Osteoblast (primary cell): ENCODE measurements around the gene SLC12A8. TPM values are rescaled to one million over a fixed set of nuclear protein-coding genes. Genes with fewer than 3 reads are reported as not detected.

Source experiments
- DNase-seq: peaks from one replicate; pipeline ENCODE4 v3.0.0; 2011; ENCODE audit warnings: low spot score, mixed read lengths; ENCODE audit not compliant: insufficient read length; ENCODE audit errors: missing footprints
- H2AFZ ChIP-seq: 2 replicates; pipeline ENCODE4 v1.6.0; 2011; ENCODE audit warnings: mild to moderate bottlenecking, low read length
- H3K27ac ChIP-seq: 2 replicates; pipeline ENCODE4 v1.5.1; 2011; ENCODE audit warnings: mild to moderate bottlenecking, low read depth, low read length, moderate library complexity
- H3K27me3 ChIP-seq: 2 replicates; pipeline ENCODE4 v1.6.0; 2012; ENCODE audit warnings: mild to moderate bottlenecking, control low read depth, inconsistent platforms, low read length, moderate library complexity; ENCODE audit not compliant: insufficient read depth
- H3K36me3 ChIP-seq: 2 replicates; pipeline ENCODE4 v1.5.1; 2011; ENCODE audit warnings: mild to moderate bottlenecking, low read length, control low read depth, moderate library complexity; ENCODE audit not compliant: insufficient read depth
- H3K4me1 ChIP-seq: 2 replicates; pipeline ENCODE4 v1.5.1; 2011; ENCODE audit warnings: mild to moderate bottlenecking, low read length, control low read depth, moderate library complexity; ENCODE audit not compliant: insufficient read depth
- H3K4me2 ChIP-seq: 2 replicates; pipeline ENCODE4 v1.6.0; 2011; ENCODE audit warnings: mild to moderate bottlenecking, low read length; ENCODE audit not compliant: insufficient read depth
- H3K4me3 ChIP-seq: fragments of 200-600 bp; sonication (generic); 3 replicates; pipeline ENCODE4 v1.5.1; 2012; ENCODE audit warnings: mild to moderate bottlenecking, low read length, inconsistent platforms; ENCODE audit not compliant: insufficient read depth
- H3K79me2 ChIP-seq: 2 replicates; pipeline ENCODE4 v1.6.0; 2012; ENCODE audit warnings: mild to moderate bottlenecking, low read length, control low read depth, inconsistent platforms; ENCODE audit not compliant: insufficient read depth
- H3K9me3 ChIP-seq: 2 replicates; pipeline ENCODE4 v1.5.1; 2011; ENCODE audit warnings: low read depth, low read length, control low read depth
- H4K20me1 ChIP-seq: 2 replicates; pipeline ENCODE4 v1.6.0; 2012; ENCODE audit warnings: mild to moderate bottlenecking, low read length, control low read depth; ENCODE audit not compliant: insufficient read depth
- total RNA-seq: library from RNA; depleted of rRNA; stranded (reverse); fragments of >200 nt; gene quantifications from 2 replicates; pipeline ENCODE4 v1.2.3, GENCODE V29; 2012
- TF ChIP-seq, protein P1 (sequence below): IDR thresholded peaks from 2 replicates; pipeline ENCODE4 v1.5.1; 2011; ENCODE audit warnings: mild to moderate bottlenecking, low read depth, low read length, moderate library complexity; ENCODE audit errors: extremely low read depth

Gene SLC12A8
- total RNA-seq, 1 donor: 36.2 TPM

DNA sequence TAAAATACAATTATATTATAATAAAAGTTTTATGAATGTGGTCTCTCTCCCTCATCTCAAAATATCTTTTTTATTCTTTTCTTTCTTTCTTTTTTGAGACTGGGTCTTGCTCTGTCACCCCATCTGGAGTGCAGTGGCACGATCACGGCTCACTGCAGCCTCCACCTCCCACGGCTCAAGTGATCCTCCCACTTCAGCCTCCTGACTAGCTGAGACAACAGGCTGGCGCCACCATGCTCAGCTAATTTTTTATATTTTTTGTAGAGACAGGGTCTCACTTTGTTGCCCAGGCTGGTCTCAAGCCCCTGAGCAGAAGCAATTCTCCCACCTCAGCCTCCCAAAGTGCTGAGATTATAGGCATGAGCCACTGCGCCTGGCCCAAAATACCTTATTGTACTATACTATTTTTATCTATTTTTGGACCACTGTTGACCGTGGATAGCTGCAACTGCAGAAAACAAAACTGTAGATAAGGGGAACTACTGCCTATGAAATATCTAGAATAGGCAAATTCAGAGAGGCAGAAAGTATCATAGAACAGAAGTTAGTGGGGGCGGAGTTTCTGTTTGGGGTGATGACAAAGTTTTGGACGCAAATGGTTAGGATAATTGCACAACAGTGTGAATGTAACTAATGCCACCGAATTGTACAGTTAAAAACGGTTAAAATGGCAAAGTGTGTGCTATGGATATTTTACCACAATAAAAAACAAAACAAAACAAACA, 66.6 kb downstream of the SLC12A8 start:
- H3K4me1 ChIP-seq: peaks cover 28% of the 10 kb centered on the region
- TF ChIP-seq, protein P1, sequence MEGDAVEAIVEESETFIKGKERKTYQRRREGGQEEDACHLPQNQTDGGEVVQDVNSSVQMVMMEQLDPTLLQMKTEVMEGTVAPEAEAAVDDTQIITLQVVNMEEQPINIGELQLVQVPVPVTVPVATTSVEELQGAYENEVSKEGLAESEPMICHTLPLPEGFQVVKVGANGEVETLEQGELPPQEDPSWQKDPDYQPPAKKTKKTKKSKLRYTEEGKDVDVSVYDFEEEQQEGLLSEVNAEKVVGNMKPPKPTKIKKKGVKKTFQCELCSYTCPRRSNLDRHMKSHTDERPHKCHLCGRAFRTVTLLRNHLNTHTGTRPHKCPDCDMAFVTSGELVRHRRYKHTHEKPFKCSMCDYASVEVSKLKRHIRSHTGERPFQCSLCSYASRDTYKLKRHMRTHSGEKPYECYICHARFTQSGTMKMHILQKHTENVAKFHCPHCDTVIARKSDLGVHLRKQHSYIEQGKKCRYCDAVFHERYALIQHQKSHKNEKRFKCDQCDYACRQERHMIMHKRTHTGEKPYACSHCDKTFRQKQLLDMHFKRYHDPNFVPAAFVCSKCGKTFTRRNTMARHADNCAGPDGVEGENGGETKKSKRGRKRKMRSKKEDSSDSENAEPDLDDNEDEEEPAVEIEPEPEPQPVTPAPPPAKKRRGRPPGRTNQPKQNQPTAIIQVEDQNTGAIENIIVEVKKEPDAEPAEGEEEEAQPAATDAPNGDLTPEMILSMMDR: no peak
- no peak for DNase-seq

DNA sequence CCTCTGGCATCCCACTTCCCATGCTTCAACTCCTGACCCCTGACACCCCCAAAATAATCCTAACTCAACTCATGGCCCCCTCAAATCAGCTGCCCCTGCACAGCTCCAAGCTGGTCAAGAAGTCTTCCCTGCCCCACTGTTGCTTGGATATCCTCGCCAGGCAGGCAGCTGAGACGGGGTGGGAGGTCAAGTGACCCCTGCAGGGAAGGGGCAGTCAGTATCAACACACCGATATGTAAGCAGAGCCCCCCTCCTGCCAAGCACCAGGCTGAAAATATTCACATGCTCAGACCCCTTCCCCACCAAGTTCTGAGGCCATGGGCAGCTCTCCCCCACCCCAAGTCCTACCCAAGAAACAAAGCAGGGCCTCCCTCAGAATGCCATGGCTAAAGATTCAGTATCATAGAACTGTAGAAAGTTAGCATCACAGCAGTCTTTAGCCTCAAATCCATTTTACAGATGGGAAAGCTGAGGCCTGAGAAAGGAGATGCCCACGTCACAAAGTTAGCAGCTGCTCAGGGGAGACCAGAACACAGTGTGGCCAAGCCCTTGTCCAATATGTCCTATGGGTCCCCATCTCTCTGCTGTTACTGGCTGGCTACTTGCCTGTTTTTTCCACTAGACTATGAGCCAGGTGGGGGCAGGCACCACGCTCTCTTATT, 67.8 kb downstream of the SLC12A8 start:
- peak overlapping the region; percentile 36 for H3K27ac ChIP-seq
- TF ChIP-seq, protein P1: no peak
- no peak overlapping the region for H2AFZ ChIP-seq
- H3K4me1 ChIP-seq: peaks cover 38% of the 10 kb centered on the region
- no peaks in the 10 kb centered on the region for H4K20me1 ChIP-seq
- DNase-seq: peak; percentile 72
- H3K36me3 ChIP-seq: no peaks in the 10 kb centered on the region
- H3K79me2 ChIP-seq: no peaks in the 10 kb centered on the region
- H3K4me2 ChIP-seq: peak overlapping the region; percentile 4
- no peaks in the 10 kb centered on the region for H3K27me3 ChIP-seq
- no peaks in the 10 kb centered on the region for H3K9me3 ChIP-seq
- H3K4me3 ChIP-seq: no peak overlapping the region

More for the DNA sequence above, 66.6 kb downstream of the SLC12A8 start:
- H3K36me3 ChIP-seq: no peaks in the 10 kb centered on the region
- no peak overlapping the region for H2AFZ ChIP-seq
- H4K20me1 ChIP-seq: no peaks in the 10 kb centered on the region
- no peaks in the 10 kb centered on the region for H3K27me3 ChIP-seq
- no peak overlapping the region for H3K27ac ChIP-seq
- no peaks in the 10 kb centered on the region for H3K79me2 ChIP-seq
- no peaks in the 10 kb centered on the region for H3K9me3 ChIP-seq
- no peak overlapping the region for H3K4me2 ChIP-seq
- H3K4me3 ChIP-seq: no peak overlapping the region

- DNase-seq: peak; percentile 89
- Histone ChIP-seq H4K20me1 (no peaks in the 10 kb centered on the region), H3K79me2 (no peaks in the 10 kb centered on the region), H3K4me3 (no peak overlapping the region), H3K27ac (peak overlapping the region; percentile 36), H3K9me3 (no peaks in the 10 kb centered on the region), H2AFZ (no peak overlapping the region), H3K4me2 (peak overlapping the region; percentile 4), H3K27me3 (no peaks in the 10 kb centered on the region), H3K4me1 (peaks cover 41% of the 10 kb centered on the region), H3K36me3 (no peaks in the 10 kb centered on the region)
- TF ChIP-seq, protein P1: no peak
Observed at GRCh38 chr3:125143982-125144652, 68.4 kb downstream of the SLC12A8 start.

DNA sequence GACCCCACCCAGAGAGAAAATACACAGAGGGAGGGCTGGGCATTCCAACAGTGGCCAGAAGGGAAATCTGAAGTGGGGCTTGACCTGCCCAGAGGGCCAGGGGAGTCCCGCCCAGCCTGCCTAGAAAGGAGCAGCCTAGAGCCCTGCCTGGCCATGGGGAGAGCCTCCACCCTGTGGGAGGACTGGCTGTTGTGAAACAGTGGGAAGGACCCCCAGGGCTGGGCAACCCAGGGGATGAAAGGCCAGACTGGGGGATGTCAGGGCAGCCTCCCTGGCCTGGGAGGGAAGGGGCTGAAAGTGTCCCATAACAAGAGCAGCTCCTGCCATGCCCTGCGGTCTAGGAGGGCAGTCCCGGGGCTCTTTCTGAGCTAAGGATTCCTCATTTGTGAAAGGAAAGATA, 69.0 kb downstream of the SLC12A8 start:
- no peak overlapping the region for H3K27ac ChIP-seq
- no peaks in the 10 kb centered on the region for H3K9me3 ChIP-seq
- H2AFZ ChIP-seq: no peak overlapping the region
- no peaks in the 10 kb centered on the region for H3K79me2 ChIP-seq
- no peaks in the 10 kb centered on the region for H3K27me3 ChIP-seq
- H3K4me1 ChIP-seq: peaks cover 39% of the 10 kb centered on the region
- H3K36me3 ChIP-seq: no peaks in the 10 kb centered on the region
- TF ChIP-seq, protein P1: no peak
- no peak overlapping the region for H3K4me3 ChIP-seq
- H4K20me1 ChIP-seq: no peaks in the 10 kb centered on the region
- DNase-seq: no peak
- H3K4me2 ChIP-seq: no peak overlapping the region
